ENCODE results near the gene FMNL3. TPM values are rescaled to one million over a fixed set of nuclear protein-coding genes. Genes with fewer than 3 reads are reported as not detected.

Gene FMNL3
- total RNA-seq, 1 donor from 2014 or later = 9.4 TPM

DNA sequence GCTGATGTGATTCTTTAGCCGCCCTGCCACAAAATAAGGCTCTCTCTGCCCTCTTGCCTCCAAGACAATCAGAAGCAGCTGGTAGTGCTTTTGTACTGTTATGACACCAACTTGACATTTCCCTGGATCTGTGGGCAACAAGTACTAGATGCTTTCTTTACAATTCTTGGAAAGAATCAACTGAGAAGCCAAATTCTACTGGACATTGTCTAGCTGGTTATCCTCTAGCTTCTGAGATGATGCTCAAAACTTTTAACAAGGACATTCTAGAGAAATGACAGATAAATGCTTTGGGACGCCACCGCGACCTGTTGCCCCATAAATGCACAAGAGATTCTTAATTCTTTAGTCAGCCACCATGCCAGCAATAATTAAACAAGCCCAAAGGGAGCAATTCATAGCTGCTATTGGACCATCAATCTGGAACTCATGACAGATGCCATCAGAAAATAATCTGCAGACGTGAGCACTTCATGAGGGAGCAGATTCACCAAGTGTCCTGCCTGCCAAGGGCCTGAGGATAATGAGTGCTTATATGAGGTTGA is 22.8 kb downstream of the FMNL3 start:
- DNase-seq (no peak), ATAC-seq (ENCODE audit: poor library complexity) (no peak)
- intact Hi-C loops (cut with DNase I) = no loop called here

DNA sequence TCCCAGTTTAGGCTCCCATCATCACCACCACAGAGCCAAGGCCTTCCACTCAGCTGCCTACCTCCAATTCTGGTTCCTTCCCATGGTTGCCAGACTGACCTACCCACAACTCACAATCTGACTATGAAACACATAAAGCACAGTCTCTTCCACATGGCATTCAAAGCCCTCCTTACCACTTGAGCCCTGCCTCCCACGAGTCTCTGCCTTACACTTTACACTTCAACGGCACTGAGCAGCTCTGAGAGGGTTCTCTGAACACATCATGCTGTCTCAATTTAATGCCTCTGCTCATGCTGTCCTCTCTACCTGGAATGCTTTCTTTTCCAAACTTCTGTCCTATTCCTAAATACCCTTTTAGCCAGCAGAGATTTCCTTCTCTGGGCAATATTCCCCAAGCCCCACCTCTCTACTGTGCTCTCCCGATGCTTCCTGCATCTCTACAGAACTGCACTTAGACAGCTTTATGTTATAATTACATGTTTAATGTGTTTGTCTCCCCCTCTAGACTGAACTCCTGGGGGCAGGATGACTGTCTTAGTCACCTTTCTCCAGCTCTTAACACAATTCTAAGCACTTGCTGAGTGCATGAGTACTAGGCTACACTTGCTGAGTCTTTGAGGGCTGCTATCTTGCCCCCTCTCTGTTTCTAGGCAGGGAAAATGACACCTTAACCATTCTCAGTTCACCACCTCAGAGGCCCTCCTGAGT is 23.5 kb downstream of the FMNL3 start:
- intact Hi-C loops (cut with DNase I) = no loop called here
- DNase-seq (no peak), ATAC-seq (ENCODE audit: poor library complexity) (no peak)

DNA sequence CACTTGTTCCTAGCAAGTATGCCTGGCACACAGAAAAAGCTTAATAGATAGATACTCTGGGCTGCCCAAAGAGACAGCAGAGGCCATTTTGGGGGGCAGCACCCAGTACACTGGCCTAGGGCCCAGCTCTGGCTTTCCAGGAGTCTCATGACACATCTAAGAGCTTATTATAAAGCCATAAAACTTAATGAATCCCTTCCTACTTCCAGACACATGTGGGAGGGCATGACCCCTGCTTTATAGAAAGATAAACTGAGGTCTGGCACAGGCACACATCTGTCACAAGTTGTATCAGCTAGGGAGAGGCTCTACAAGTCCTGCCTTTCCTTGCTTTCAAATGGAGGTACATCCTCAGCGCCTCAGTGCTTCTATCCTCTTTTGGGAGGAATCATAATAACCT is 27.1 kb downstream of the FMNL3 start:
- ATAC-seq (ENCODE audit: poor library complexity) (no peak), DNase-seq (no peak)
- intact Hi-C loops (cut with DNase I) = no loop called here

DNA sequence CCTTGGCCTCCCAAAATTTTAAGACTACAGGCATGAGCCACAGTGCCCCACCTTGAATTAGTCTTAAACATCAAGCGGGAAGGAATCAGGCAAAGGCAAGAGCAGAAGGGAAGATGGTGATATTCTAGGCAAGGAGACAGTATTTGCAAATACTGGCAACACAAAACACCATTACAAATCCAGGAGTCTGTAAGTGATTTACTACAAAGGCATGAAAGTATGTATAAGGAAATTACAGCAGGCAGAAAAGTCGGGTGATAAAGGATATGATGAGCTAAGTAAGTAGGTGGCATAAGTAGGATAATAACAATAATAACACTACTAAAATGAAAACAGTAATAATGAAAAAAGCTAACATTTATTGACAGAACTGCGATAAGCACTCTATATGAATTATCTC is 28.5 kb downstream of the FMNL3 start:
- no peak for ATAC-seq (ENCODE audit: poor library complexity)
- intact Hi-C loops (cut with DNase I) = no loop called here
- DNase-seq = no peak

DNA sequence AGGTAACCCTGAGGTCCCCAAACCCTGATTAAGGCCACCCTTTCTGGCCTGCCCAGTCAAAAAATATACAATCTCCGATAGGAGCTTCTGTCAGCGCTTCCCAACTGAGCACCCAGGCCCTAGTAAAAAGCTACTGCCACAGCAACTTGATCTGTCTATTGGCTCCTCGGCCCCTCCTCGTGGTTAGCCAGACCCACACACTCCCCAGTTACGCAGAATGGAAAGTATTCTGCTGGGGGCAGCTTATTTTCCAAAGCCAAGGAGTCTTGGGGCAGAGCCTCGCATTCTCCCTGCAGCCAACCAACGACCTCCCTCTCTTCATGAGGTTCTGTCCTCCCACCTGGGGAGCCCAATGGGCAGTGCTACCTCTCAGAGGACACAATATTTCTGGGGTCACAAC is 32.1 kb downstream of the FMNL3 start:
- ATAC-seq (ENCODE audit: poor library complexity) = no peak
- intact Hi-C loops (cut with DNase I) = no loop called here
- DNase-seq = no peak

DNA sequence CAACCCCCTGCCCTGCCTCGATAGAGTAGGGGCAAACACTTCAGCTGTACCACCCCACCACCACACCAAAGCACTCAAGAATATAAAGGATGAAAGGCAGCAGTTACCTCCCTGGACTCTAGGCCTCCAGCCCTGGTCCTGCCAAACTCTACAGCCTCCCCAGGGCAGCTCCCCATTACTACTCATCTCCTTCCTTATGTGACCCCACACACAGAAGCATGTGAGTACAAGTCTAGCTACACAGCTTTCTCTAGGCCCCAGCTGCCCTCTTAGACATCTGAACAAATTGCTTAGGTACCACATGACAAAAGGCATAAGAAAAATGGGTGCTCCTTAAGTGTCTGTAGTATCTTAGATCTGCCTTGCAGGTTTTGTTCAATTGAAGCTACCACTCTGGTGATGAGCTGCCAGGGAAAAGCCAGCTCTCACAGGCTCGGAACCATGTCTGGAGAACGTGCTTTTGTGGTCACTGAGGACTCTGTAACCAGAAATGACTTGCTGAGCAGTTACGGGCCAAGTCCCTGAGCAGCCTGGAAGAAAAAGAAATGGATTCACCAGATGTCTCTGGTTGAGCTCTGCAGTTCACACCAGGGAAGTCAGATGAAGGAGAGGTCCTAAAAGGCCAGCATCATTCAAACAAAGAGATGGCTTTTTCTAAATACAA is 32.8 kb downstream of the FMNL3 start:
- ATAC-seq (ENCODE audit: poor library complexity) (peak; percentile 36), DNase-seq (no peak)
- intact Hi-C loops (cut with DNase I) = no loop called here

DNA sequence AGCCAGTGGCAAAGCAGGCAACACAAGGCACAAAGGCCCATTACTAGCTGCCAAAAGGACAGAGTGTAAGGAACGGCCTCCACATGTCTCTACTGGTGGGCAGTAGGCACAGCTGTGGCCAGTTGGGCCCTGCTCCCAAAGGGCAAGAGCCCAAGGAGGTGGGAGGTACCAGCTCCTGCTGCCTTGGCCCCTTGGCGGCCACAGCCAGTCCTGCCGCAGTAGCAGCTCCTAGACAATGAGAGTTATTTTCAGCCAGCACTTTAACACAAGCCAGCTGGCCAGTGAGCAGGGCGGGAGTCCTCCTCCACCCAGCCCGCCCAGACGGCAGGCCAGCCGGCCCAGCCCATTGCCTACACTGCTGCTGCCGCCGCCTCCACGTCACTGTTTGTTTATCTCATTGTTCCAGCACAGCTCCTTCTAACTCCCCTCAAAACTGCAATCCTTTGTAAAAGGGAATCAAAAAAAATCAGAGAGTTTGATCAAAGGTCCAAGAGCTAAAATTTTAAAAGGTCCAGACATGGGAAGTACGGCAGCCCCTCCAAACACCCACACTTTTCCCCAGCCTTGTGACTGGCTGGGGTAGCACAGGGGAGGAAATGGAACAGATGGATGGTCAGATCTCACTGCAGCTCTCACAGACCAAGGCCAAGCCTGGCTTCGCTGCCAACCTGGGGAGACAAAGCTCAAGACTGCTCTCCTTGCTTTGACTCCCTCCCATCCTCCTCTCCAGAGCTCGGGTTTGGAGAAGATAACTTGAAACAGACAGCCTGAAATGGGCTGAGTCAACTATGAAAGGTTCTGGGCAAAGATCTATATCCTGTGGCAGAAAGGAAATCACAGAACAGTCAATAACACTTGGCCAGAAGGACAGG is 33.5 kb downstream of the FMNL3 start:
- peak; percentile 96 for ATAC-seq (ENCODE audit: poor library complexity)
- DNase-seq = peak; percentile 94
- intact Hi-C loops (cut with DNase I) = no loop called here

DNA sequence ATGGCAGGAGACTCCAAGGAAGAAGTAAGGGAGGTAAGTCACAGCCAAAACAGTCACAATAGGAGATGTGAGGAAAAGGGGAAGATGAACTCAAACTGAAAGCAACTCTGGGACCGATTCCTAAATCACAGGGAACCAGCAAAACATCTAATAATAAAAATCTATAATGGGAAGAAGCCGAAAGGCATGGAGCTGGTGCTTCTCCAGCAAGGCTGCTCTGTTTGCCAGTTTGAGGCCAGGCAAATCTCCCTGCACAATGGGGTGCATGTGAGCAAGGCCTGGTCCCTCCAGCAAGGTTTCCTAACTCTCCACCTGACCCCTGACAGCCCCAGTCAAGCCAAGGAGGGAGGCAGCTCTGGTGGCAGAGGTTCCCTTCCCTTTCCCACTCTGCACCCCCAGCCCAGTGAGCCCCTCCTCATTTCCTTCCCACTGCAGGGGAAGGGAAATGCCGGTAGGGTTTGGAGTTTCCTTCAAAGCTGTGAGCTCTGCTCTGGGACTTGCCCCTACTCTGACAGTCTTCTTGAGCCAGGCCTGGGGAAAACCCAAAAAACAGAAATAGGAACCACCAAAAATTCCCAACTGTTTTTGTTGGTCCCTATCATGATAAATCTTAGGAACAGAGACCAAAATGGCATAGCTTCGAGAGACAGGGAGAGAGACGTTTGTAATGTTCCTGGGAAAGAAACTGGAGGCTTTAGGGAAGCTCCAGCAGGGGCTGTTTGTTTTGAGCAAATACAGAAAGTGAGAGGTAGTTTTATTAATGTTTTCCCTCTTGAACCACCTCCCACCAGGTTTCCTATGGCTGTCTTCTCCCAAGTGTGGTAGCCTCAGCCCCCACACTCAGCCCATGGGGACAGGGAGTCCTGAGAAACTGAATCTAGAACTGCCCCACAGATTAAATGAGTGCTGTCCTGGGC is 34.6 kb downstream of the FMNL3 start:
- intact Hi-C loops (cut with DNase I) = no loop called here
- ATAC-seq (ENCODE audit: poor library complexity) = no peak
- DNase-seq = no peak

DNA sequence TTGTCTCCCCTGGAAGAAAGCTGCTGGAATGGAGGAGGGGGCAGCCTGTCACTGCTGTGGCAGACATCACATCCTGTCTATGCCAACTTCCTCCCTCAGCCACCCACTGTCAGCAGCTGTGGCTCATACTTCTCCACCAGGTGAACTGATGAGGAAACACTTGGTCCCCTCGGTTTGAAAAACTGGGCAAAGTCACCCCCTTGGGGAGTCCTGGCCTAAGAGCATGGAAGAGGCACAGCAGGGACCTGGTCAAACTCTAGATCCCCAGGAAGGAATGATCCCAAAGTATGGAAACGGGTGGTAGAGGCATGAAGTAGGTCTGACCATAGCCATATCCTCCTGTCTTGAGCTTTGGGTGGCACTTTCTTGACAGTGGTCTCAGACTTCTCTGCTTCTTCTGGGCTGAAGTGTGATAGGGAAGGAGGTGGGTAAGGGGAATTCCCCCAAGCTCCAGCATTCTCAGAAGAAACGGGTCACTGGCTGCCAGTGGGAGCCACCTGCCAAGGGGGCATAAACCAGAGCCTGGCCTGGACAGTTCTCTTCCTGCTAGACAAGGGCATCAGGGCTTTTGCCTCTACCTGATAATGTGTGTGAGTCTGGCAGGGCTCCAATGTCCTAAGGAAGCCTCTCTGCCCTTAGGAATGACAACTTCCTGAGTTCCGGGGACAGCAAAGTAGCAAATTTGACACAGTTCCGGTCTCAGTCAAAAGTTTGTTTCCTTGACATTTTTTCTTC is 36.0 kb downstream of the FMNL3 start:
- no peak for DNase-seq

DNA sequence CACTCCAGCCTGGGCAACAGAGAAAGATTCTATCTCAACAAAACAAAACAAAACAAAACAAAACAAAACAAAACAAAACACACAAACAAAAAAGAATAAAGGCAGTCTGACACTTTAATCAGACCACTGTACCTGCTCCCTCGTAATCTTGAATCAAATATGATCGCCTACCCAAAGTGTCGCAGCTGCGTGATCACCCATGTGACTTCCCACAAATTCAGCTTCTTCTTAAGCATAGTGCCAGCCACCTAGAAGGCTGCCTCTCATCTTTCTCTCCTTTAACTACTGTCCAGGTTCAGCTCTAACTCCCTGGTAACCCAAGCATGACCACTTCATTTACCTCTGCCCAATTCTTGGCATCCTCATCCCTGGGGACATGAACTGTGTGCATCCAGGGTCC is 37.4 kb downstream of the FMNL3 start:
- DNase-seq = no peak
- intact Hi-C loops (cut with DNase I) = no loop called here
- no peak for ATAC-seq (ENCODE audit: poor library complexity)

More for the DNA sequence above, 36.0 kb downstream of the FMNL3 start:
- intact Hi-C loops (cut with DNase I) = no loop called here
- no peak for ATAC-seq (ENCODE audit: poor library complexity)

DNA sequence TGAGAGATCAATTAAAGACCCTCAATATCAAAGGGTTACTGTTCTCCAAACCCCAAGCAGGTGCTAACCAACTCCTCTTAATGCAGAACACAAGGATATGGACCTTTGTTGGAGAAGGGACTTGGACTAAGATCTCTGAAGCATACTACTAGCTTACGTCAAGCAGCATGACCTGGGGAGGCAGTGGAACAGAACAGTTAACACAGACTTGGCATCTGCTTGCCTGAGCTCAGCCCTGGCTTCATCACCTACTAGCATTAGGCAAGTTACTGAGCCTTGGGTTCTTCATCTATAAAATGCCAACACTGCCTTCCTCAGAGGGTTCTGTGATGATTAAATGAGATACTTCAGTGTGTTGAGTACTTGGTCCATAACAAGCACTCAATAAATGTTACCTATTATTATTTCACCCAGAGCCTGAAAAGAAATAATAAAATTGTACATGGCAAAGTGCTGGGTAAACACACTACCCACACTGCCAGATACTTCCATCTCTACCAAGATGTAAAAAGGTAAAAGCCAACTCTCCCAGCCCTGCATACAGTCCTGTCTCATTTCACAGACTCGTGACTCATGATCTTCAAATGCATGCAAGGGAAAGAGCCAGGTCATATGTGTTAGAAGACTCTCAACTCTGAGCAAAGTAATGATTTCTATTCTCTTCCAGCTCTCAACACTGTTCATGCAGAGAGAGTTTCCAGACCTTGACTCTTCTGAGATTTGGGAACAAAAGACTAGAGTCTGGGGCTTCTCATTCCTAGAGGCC is 39.7 kb downstream of the FMNL3 start:
- intact Hi-C loops (cut with DNase I) = no loop called here
- no peak for DNase-seq
- no peak for ATAC-seq (ENCODE audit: poor library complexity)

DNA sequence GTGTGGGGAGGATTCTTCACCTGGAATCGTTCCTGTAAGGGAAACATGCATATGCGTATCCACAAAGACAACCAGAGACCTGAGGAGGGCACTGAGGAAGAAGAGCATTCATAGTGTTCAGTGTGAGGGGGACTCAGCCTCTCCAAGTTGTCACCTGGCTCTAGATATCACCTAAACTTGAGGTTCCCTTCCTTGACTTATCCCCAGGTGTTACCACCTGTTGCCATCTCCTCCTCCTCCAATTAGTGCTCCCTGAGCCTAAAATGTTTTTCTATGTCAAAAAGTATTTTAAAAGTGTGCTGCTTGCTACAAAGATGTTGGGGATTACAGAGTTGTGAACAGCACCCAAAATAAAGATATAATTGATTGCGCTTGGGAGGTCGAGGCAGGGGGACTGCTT is 41.0 kb downstream of the FMNL3 start:
- ATAC-seq (ENCODE audit: poor library complexity) (no peak), DNase-seq (no peak)
- intact Hi-C loops (cut with DNase I) = no loop called here

DNA sequence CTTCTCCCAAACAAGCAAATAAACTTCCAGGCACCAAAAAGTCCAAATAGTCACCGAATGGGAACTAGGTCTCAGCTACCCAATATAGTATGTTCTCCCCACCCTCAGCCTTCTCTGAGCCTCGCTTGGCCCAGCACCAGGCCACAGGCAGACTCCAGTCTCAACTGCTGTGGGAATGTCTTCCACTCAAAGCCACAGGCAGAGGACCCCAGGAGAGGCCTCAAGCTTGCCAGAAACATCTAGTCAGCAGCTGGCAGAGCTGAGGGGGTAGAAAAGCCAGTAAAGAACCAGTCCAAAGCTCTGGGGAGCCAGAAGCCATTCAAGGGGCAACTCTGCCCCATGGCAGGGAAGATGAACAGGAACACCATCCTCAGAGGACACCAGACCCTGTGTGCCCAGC is 41.8 kb downstream of the FMNL3 start:
- ATAC-seq (ENCODE audit: poor library complexity) (no peak), DNase-seq (no peak)
- intact Hi-C loops (cut with DNase I) = no loop called here

DNA sequence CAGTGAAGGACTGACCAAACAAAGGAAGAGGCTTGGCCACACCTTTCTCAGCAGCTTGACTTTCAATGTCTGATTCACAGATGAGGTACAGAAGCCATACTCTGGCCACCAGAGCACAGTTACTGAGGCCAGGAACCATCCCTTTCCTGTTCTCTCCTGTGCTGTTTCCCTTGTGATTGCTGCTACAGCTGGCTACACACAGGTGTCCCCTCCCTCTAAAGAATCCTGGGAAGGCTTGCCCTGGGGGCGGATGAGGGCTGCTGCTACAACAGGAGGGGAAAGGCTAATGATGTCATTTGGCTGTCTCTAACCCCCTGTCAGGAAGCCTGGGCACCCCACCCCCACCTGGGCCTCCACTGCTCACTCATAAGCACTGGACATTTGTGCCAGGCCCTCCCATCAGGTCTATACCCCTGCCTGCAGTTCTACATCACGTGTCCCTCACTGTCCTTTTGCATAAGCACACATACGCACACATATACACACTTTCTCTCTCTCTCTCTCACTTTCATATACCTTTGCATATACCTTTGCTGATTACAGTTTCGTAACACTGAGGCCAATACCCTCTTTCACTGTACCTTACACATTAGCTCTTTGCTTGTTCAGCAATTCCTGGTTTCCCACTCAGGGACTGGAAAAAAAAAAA is 42.5 kb downstream of the FMNL3 start:
- intact Hi-C loops (cut with DNase I) = no loop called here
- DNase-seq = no peak
- ATAC-seq (ENCODE audit: poor library complexity) = peak; percentile 9

DNA sequence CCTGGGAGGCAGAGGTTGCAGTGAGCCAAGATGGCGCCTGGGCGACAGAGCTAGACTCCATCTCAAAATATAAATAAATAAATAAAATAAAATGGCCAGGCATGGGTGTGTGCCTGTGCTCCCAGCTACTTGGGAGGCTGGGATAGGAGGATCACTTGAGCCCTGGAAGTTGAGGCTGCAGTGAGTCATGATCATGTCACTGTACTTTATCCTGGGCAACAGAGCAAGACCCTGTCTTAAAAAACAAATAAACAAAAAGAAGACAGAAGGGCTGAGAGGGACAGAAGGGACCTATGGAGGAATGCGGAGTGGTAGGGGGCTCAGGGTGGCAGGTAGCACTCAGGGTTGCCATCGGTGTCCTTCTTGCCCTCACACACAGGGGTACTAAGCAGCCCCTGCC is 43.0 kb downstream of the FMNL3 start:
- ATAC-seq (ENCODE audit: poor library complexity) (no peak), DNase-seq (no peak)
- intact Hi-C loops (cut with DNase I) = no loop called here

DNA sequence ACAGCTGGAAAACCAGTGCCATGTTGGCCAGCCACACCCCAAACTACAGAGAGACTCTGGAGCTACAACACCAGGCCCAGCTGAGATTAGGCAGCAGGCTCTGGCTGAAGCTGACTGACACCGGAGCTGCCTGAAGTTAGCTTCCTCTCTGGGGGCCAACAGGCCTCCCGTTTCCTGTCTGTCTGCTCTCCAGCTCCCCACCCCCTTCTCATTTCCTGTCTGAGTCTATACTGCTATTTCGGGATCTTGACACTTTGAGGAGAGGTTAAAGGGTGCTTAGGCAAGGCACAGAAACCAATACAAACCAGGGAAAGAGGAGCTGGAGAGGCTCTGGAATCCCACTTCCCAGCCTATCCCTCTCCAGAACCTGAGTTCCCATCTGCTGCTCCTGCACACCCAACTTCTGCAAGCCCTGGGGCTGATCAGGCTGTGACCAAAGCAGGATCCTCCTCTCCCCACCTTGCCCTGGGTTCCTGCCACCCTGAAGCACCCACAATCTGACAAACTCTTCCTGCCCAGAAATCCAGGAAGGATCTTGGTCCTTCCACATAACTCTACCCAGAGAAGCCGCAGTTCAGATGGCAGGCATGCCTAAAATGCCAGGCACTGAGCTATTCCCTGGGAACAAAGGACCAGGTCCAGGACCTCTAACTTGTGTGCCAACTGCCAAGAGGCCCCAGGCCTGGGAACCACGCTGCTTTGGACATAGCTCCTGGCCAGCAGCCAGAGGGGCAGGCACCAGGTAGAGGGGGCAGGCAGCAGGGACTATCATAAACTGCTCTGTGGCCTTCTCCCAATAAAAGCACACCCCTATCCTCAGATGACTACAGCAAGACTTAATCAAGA is 44.0 kb downstream of the FMNL3 start:
- ATAC-seq (ENCODE audit: poor library complexity) = peak; percentile 86
- DNase-seq = peak; percentile 81
- intact Hi-C loops (cut with DNase I) = no loop called here

All from Right ventricle myocardium superior (tissue), 1 donor.